Panc1 (cell line): ENCODE results near the gene KIF23.
"Not testable (repeated sequence)": the region's sequence is repeated elsewhere in the genome, so short reads cannot be mapped to it uniquely, and the experiment has no call there.

Experiments
- TF ChIP-seq, protein P1 (sequence below): fragments of 450-650 bp; IDR thresholded peaks from 2 replicates; pipeline ENCODE4 v1.5.1; 2017; ENCODE audit warnings: mild to moderate bottlenecking
- TF ChIP-seq, protein P2 (sequence below), 2 experiments: IDR thresholded peaks; 2 replicates each; pipeline ENCODE4 v1.6.1; 2011 to 2012; ENCODE audit warnings: low read depth in 2 of 2, control low read depth in 1 of 2, low read length in 1 of 2, mild to moderate bottlenecking in 1 of 2, moderate library complexity in 1 of 2; ENCODE audit not compliant: insufficient read depth in 1 of 2

DNA sequence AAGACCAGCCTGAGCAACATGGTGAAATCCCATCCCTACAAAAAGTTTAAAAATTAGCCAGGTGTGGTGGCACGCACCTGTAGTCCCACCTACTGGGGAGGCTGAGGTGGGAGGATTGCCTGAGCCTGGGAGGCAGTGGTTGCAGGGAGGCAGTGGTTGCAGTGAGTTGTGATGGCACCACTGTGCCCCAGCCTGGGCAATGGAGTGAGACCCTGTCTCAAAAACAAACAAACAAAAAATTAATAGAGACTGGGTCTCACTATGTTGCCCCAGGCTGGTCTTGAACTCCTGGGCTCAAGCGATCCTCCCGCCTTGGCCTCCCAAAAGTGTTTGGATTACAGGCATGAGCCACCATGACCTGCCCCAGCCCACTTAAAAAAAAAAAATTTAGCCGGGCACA is 36.1 kb downstream of the KIF23 start:
- TF ChIP-seq, protein P1, sequence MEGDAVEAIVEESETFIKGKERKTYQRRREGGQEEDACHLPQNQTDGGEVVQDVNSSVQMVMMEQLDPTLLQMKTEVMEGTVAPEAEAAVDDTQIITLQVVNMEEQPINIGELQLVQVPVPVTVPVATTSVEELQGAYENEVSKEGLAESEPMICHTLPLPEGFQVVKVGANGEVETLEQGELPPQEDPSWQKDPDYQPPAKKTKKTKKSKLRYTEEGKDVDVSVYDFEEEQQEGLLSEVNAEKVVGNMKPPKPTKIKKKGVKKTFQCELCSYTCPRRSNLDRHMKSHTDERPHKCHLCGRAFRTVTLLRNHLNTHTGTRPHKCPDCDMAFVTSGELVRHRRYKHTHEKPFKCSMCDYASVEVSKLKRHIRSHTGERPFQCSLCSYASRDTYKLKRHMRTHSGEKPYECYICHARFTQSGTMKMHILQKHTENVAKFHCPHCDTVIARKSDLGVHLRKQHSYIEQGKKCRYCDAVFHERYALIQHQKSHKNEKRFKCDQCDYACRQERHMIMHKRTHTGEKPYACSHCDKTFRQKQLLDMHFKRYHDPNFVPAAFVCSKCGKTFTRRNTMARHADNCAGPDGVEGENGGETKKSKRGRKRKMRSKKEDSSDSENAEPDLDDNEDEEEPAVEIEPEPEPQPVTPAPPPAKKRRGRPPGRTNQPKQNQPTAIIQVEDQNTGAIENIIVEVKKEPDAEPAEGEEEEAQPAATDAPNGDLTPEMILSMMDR = not testable (repeated sequence)
- TF ChIP-seq, protein P2, sequence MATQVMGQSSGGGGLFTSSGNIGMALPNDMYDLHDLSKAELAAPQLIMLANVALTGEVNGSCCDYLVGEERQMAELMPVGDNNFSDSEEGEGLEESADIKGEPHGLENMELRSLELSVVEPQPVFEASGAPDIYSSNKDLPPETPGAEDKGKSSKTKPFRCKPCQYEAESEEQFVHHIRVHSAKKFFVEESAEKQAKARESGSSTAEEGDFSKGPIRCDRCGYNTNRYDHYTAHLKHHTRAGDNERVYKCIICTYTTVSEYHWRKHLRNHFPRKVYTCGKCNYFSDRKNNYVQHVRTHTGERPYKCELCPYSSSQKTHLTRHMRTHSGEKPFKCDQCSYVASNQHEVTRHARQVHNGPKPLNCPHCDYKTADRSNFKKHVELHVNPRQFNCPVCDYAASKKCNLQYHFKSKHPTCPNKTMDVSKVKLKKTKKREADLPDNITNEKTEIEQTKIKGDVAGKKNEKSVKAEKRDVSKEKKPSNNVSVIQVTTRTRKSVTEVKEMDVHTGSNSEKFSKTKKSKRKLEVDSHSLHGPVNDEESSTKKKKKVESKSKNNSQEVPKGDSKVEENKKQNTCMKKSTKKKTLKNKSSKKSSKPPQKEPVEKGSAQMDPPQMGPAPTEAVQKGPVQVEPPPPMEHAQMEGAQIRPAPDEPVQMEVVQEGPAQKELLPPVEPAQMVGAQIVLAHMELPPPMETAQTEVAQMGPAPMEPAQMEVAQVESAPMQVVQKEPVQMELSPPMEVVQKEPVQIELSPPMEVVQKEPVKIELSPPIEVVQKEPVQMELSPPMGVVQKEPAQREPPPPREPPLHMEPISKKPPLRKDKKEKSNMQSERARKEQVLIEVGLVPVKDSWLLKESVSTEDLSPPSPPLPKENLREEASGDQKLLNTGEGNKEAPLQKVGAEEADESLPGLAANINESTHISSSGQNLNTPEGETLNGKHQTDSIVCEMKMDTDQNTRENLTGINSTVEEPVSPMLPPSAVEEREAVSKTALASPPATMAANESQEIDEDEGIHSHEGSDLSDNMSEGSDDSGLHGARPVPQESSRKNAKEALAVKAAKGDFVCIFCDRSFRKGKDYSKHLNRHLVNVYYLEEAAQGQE (IDR thresholded peaks at IDR 0.05; ENCODE audit: insufficient read depth in 1 of 2, low read depth in 2 of 2, low read length in 1 of 2) = not testable (repeated sequence)
